Endothelial cell (in vitro differentiated cells): Measurements from ENCODE around the gene PNCK. TPM values are rescaled to one million over a fixed set of nuclear protein-coding genes. Genes with fewer than 3 reads are reported as not detected.

Experiments used
- DNase-seq: peaks from one replicate; pipeline ENCODE4 v3.0.0; 2021; ENCODE audit warnings: low spot score
- H3K27ac Mint-ChIP-seq: one replicate; pipeline ENCODE4 v1.8.0; 2021; ENCODE audit warnings: mixed read lengths, inconsistent platforms; ENCODE audit not compliant: unreplicated experiment
- H3K27me3 Mint-ChIP-seq: one replicate; pipeline ENCODE4 v1.8.0; 2021; ENCODE audit warnings: mild to moderate bottlenecking, moderate library complexity, mixed read lengths, inconsistent platforms; ENCODE audit not compliant: unreplicated experiment
- H3K36me3 Mint-ChIP-seq: one replicate; pipeline ENCODE4 v1.8.0; 2021; ENCODE audit warnings: mild to moderate bottlenecking, low read depth, mixed read lengths, inconsistent platforms; ENCODE audit not compliant: unreplicated experiment
- H3K4me1 Mint-ChIP-seq: one replicate; pipeline ENCODE4 v1.8.0; 2021; ENCODE audit warnings: mild to moderate bottlenecking, mixed read lengths, inconsistent platforms; ENCODE audit not compliant: unreplicated experiment
- H3K4me3 Mint-ChIP-seq: one replicate; pipeline ENCODE4 v1.8.0; 2021; ENCODE audit warnings: mild to moderate bottlenecking, mixed read lengths, inconsistent platforms; ENCODE audit not compliant: unreplicated experiment
- H3K9me3 Mint-ChIP-seq: one replicate; pipeline ENCODE4 v1.8.0; 2021; ENCODE audit warnings: mixed read lengths, inconsistent platforms; ENCODE audit not compliant: unreplicated experiment
- CTCF ChIP-seq: fragments of 200-600 bp; sonication (generic); IDR thresholded peaks from one replicate; pipeline ENCODE4 v1.5.0; 2021; ENCODE audit warnings: antibody characterized with exemption; ENCODE audit not compliant: unreplicated experiment
- total RNA-seq: library from RNA; stranded (reverse); fragmentation: NEBNext Ultra II Directional; extraction: Animal tissue kit (Norgen Biotek cat#: 25700); gene quantifications from one replicate; pipeline ENCODE4 v1.2.1, GENCODE V29; 2021; ENCODE audit not compliant: unreplicated experiment

Gene PNCK
- total RNA-seq, 1 donor from 2014 or later = 0.41 TPM

GRCh38 chrX:153638436-153639176, 35.0 kb downstream of the PNCK start:
- TF ChIP-seq CTCF = no peak
- Mint-ChIP-seq H3K4me3 (no peak overlapping the region), H3K27ac (no peak overlapping the region), H3K36me3 (no peaks in the 10 kb centered on the region), H3K9me3 (no peaks in the 10 kb centered on the region), H3K4me1 (no peaks in the 10 kb centered on the region), H3K27me3 (peaks cover 3% of the 10 kb centered on the region)
- no peak for DNase-seq

GRCh38 chrX:153638041-153638371, 35.6 kb downstream of the PNCK start:
- H3K4me3 Mint-ChIP-seq = no peak overlapping the region
- no peak overlapping the region for H3K27ac Mint-ChIP-seq
- no peaks in the 10 kb centered on the region for H3K4me1 Mint-ChIP-seq
- no peak for TF ChIP-seq CTCF
- no peak for DNase-seq
- H3K36me3 Mint-ChIP-seq = no peaks in the 10 kb centered on the region
- peaks cover 3% of the 10 kb centered on the region for H3K27me3 Mint-ChIP-seq
- H3K9me3 Mint-ChIP-seq = no peaks in the 10 kb centered on the region

GRCh38 chrX:153637121-153638040, 36.2 kb downstream of the PNCK start:
- no peaks in the 10 kb centered on the region for H3K36me3 Mint-ChIP-seq
- no peaks in the 10 kb centered on the region for H3K27me3 Mint-ChIP-seq
- DNase-seq = no peak
- no peak overlapping the region for H3K4me3 Mint-ChIP-seq
- H3K27ac Mint-ChIP-seq = no peak overlapping the region
- TF ChIP-seq CTCF = no peak
- H3K9me3 Mint-ChIP-seq = no peaks in the 10 kb centered on the region
- H3K4me1 Mint-ChIP-seq = no peaks in the 10 kb centered on the region

- Mint-ChIP-seq H3K27me3 (no peaks in the 10 kb centered on the region), H3K4me3 (no peak overlapping the region), H3K27ac (no peak overlapping the region), H3K9me3 (no peaks in the 10 kb centered on the region), H3K36me3 (no peaks in the 10 kb centered on the region), H3K4me1 (no peaks in the 10 kb centered on the region)
- DNase-seq = no peak
- TF ChIP-seq CTCF = no peak
Observed at GRCh38 chrX:153636716-153637115, 36.9 kb downstream of the PNCK start.
